ENCODE results near the gene TMEM184B.
A peak's percentile ranks its signal among the peaks of the same experiment; 100 is the strongest.
"Not testable (repeated sequence)": the region's sequence is repeated elsewhere in the genome, so short reads cannot be mapped to it uniquely, and the experiment has no call there.

TMEM184B gene

DNA sequence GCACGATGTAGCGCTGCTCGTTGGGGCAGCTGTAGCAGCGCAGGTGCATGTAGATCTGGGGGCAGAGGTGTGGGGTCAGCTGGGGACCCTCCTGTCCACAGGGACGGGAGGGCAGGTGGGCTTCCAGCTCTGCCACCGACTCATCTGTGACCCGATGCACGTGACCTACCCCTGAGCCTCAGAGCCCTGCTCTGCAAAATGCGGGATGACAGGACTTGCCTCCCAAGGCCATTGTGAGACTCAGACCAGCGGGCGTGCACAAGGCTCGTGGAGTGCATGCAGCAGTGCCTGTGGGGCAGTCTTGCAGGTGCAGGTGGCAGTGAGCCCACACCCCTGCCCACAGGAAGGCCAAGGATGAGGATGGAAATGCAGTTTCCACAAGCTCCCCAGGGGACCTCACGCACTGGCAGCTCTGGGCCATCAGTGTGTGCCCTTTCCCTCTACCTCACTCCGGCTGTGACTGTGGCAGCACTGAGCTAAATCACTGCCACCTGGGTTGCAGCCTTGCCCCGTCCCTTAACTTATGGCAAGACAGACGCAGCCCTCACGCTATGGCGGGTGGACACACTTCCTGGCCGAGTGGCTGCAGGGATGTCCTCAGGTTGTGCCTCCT lies 26.7 kb downstream of the TMEM184B start:
- no peak for DNase-seq

- no peak for DNase-seq
These were observed 28.7 kb downstream of the TMEM184B start for GRCh38 chr22:38244106-38244505.

GRCh38 chr22:38243007-38243765 lies 29.6 kb downstream of the TMEM184B start:
- DNase-seq = no peak

DNA sequence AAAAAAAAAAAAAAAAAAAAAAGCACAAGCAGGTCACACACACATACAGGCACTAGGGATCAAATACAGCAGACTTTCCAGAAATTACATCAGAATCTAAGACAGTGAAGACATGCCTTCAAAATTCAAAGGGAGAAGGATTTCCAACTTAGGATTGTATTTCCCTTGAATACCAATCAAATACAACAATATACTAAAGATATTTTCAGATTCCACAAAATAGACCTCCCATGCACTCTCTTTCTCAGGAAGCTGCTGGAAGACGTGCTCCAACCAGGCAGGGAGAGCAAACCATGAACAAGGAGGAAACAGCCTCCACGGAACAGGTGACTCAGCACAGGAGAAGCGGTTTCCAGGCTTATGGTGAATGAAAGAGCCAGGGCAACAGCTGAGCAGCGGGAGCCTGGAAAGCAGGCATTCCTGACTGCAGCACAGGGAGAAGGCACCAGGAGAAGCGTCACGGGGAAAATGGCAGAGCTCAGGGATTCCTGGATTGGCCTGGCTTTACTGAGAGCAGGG lies 32.0 kb downstream of the TMEM184B start:
- DNase-seq = no peak

DNA sequence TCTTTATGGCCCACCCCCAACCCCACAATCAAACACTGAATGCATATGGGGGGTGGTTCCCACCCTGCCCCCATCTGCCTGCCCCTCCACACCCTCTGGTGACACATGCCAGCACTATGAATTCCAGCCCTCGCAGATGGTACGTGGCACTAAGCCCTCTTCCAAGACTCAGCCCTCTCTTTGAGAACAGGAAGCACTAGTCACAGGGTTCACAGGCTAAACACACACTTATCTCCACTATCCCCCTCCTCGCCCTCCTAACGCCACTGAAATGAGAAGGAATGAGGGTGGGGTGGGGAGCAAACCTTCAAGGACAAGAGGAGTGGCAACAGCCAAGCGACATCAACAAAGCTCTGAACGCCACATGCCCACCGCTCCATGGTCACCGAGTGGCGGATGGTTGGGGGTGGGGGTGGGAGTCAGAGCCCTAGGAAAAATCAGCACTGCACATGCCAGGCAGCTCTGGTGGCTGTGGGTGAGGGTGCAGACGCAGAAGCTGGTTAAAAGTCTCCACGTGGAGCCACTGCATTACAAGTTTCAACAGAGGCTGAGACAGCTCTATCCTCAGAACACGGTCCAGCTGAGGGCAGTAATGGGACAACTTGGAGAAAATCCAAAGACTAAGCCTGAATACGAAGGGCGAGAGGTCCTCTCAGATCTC lies 33.6 kb downstream of the TMEM184B start:
- no peak for DNase-seq

DNA sequence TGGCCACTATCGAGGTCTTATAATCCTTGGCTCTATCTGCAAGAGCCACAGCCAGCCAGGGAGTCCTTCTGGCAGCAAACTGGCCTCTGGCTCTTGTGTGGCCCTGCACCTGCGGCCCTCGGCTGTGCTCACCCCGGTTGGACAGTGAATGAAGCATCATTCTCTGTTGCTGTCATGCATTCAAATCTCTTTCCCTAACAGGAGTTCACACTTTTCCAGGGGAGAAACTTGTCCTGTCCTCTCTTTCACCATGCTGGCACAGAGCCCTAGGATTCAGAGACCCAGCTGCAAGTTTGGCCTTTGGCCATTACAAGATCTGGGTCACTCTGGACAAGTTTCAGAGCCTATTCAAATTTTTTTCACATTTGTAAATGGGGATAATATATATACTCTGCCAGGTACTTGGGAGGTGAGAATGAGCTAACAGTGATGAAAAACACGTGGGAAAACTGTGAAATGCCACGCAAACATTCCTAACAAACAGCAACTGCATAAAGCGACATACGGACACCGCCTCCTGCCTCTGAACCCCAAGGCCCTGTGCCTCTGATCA lies 34.2 kb downstream of the TMEM184B start:
- no peak for DNase-seq

GRCh38 chr22:38236786-38237185 lies 36.0 kb downstream of the TMEM184B start:
- DNase-seq = no peak

DNA sequence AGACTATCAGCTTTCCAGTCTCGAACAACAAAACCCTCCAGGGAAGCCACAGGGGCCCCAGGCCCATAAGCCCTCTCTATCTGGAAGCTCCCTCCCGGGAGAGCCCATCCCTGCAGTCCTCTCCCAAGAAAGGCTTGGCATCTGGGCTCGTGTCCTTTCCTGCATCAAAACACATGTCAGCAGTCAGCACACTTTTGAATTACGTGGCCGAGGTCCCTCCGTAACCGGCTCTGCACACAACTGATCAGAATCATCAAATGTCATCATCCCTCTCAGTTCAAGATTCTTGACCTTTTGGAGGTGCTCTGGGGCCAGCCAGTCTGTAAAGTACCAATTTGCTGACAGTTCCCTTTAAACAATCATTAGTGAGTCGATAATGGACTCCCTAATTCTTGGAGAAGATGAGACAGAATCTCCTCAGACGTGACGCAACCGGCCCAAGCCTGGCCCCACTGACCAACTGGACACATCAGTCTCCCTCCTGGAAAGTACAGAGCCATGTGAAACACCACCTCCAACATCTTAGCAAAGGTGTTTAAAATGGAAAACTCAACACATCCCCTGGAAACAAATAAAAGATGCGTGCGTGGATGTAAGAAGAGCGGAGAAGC lies 37.5 kb downstream of the TMEM184B start:
- no peak for DNase-seq

DNA sequence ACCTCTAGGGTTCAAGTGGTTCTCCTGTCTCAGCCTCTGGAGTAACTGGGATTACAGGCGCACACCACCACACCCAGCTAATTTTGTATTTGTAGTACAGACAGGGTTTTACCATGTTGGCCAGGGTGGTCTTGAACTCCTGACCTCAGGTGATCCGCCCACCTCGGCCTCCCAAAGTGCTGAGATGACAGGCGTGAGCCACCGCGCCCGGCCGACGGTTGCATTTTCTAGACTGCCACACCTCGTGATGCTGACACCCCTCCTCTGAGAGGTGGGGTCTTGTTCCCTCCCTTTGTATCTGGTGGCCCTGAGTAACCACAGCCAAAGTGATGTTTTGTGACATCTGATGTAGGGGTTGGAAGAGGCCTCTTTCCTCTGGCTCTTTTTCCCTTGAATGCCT lies 39.0 kb downstream of the TMEM184B start:
- DNase-seq = not testable (repeated sequence)

- no peak for DNase-seq
These were observed 39.4 kb downstream of the TMEM184B start for GRCh38 chr22:38233427-38233826.

DNA sequence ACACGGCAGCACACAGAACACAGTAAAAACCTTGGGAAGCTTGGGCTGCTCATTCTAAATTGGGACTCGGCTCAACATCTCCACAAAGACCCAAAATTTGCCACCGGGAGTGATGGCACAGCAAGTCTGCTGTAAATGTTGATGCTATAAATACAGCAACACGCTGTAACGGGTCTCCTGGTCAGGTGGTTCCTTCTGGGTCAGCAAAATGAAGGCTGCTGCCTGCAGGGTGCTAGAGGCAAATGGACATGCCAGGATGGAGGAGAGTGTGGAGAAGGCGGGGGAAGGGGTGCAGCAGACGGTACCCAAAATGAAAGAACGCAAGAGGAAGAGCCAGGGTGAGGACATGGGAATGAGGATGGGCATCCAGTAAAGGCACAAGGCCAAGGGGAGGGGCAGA lies 40.6 kb downstream of the TMEM184B start:
- DNase-seq = no peak

- no peak for DNase-seq
These were observed 41.9 kb downstream of the TMEM184B start for GRCh38 chr22:38230916-38231315.

- DNase-seq = peak; percentile 35
These were observed 42.5 kb downstream of the TMEM184B start for GRCh38 chr22:38230108-38230825.

DNA sequence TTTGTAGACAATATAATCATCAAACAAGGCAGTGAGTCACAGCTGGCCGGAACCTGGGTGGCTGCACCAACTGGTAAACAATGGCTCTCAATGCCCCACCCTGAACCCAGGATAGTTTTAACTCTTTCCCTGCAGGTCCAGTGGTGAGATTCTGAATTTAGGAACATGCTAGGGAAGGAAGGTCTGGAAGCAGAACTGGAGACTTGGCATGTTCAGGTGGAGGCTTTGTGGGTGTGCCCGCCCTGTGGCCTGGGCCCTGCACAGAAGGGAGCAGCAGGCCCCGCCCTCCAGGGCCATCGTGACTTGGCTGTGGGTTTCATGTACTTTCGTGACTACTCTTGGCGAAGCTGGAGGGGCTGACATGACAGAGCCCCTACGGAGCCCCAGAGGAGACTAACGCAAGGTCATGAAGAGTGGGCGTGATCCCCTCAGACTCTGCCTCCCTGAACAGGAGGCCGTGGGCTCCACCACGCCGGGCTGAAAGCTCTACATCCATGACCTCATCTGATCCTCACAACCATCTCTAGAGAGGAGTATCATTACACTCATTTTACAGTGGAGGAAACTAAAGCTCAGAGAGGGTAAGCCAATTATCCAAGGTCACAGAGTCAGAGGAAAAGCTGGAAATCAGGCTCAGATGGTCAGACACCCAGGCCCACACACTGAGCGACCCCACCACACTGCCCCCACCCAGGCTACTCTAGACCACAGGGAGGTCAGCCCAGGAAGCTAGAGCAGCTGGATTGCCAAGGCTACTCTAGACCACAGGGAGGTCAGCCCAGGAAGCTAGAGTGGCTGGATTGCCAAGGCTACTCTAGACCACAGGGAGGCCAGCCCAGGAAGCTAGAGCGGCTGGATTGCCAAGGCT lies 43.7 kb downstream of the TMEM184B start:
- no peak for DNase-seq

DNA sequence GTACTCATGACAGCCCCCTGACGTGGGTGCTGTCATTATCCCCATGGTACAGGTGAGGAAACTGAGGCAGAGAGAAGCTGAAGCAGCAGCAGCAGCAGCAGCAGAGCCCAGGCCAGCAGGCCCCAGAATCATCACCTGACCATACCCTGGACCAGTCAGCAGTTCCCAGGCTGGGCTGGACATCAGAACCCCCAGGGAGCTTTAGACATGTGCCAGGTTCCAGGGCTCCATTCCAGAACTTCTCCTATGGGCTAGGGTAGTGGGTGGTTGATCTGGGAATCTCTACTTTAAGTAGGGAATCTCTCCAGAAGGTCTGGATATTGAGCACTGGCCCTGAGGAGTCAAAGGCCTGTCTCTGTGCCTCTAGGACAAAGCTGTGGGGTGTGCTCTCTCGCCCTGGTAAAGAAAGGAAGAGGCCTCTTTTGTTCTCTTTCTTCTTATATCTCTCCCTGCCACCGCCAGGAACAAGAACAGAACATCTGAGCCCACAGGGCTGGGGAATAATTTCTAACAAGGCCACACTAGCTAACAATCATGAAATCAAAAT lies 44.4 kb downstream of the TMEM184B start:
- DNase-seq = no peak

DNA sequence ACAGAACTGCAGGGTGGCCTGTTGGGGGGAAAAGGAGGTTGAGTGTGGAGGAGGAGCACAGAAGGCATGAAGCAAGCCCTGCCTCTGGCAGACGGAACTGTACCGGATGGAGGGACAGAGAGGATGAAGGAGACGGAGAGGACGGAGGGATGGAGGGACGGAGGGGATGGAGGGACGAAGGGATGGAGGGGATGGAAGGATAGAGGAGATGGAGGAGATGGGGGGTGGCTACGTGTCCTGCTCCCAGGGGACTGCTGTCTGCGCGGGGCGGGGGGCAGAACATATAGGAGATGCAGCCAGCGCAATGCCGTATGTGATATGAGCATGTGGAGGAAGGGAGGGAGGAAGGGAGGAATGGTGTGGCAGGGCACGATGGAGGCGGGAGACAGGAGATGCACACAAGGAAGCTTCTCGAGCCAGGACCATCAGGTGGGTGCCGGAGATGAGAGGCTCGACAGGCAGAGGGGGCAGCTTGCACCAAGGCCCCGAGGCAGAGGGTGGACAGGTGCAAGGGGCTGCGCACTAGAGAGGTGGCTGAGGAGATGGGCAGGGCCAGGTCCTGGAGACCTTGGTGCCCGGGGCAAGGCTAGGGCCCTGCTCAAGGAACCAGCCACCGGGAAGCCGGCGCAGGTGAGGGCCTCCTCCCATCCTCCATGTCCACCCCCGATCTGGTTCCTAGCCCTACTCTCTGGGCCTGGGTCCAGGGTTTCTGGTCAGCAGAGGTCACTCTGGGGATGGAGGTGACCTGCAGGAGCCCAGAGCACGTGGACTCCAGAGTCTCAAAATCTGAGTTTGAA lies 45.8 kb downstream of the TMEM184B start:
- DNase-seq = no peak

- no peak for DNase-seq
These were observed 49.4 kb downstream of the TMEM184B start for GRCh38 chr22:38223289-38223960.

DNA sequence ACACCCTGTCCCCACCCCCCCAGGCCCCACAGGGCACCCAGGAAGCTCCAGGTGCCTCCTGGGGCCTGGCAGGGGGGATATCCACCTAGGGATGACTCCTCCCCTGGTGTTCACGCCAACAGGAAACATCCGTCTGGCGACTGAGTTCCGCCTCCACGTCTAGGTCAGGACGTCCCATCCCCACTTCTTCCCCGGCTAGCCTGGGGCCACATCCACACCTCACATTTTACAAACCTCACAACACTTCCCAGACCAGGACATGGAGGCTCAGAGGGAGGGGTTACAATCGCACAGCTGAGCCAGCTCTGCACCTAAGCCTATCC lies 50.1 kb downstream of the TMEM184B start:
- no peak for DNase-seq

DNA sequence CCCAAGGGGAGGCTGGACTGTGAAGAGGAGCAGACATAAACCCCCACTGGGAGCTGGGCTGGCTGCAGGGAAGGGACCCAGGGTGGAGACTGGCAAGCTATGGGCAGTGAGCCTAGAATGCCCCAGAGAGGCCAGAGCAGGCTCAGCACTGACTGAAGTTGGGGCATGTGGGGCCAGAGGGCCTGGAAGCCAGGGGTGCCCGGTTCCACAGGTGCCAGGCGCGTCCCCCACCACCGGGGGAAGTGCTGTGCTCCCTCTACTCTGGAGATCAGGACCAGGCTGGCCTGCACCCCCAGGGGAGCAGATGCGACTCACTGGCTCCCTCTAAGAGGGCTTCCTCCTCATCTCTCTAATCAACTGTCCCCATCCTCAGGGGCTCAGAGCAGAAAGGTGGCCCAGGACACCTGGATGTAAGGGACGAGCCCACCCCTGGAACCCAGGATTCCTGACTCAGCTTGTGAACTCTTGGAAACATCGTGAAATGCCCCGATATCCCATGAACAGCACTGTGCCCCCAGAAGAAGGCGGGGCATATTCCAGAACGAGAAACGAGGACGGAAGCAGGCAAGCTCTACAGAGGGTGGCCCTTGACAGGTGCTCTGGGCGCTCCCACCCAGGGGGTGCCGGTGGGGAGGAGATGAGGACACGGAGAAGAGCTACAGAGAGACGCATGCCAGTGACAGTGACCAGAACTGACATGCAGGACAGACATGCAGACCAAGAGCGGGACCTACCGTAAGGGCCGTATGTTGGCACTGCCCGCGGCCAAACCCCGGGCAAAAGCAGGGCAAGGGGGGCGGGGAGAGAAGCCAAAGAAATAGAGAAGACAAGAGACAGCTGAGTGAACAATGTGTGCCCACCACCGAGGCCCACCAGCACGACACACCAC lies 50.7 kb downstream of the TMEM184B start:
- no peak for DNase-seq

Measured in stimulated activated naive CD4-positive, alpha-beta T cell treated with Interleukin-2 at 50 U/mL for 16 hours (primary cell).